Memory B cell (primary cell): ENCODE data around the gene DXO.
"Not testable (repeated sequence)": the region's sequence is repeated elsewhere in the genome, so short reads cannot be mapped to it uniquely, and the experiment has no call there.

Experiments used
- ATAC-seq: fragments of 150-1000 bp; cut with Tn5 transposase; 2 replicates; pipeline ENCODE4 v1.10.0; 2021; ENCODE audit warnings: low read depth, mild to moderate bottlenecking, moderate library complexity
- DNase-seq, 2 donors: peaks; one replicate each; pipeline ENCODE4 v3.0.0; 2022; ENCODE audit warnings: low spot score in 2 of 2
- H3K27ac Mint-ChIP-seq: one replicate; pipeline ENCODE4 v1.8.0; 2022; ENCODE audit warnings: mild to moderate bottlenecking, moderate library complexity, mixed read lengths
- H3K27me3 Mint-ChIP-seq: one replicate; pipeline ENCODE4 v1.8.0; 2022; ENCODE audit warnings: mixed read lengths
- H3K36me3 Mint-ChIP-seq: one replicate; pipeline ENCODE4 v1.8.0; 2022; ENCODE audit warnings: mild to moderate bottlenecking, mixed read lengths
- H3K4me1 Mint-ChIP-seq: one replicate; pipeline ENCODE4 v1.8.0; 2022; ENCODE audit warnings: mixed read lengths
- H3K4me3 Mint-ChIP-seq: one replicate; pipeline ENCODE4 v1.8.0; 2022; ENCODE audit warnings: mild to moderate bottlenecking, moderate library complexity, mixed read lengths
- H3K9me3 Mint-ChIP-seq: one replicate; pipeline ENCODE4 v1.8.0; 2022; ENCODE audit warnings: mixed read lengths

DXO gene

GRCh38 chr6:31940256-31940664 is 31.7 kb downstream of the DXO start:
- Mint-ChIP-seq H3K4me1 (no peaks in the 10 kb centered on the region), H3K9me3 (no peaks in the 10 kb centered on the region), H3K4me3 (no peak overlapping the region), H3K27ac (no peak overlapping the region), H3K27me3 (peaks cover 10% of the 10 kb centered on the region), H3K36me3 (no peaks in the 10 kb centered on the region)
- DNase-seq (no peak), ATAC-seq (no peak)

GRCh38 chr6:31935823-31936222 is 36.1 kb downstream of the DXO start:
- Mint-ChIP-seq H3K27me3 (peaks cover 6% of the 10 kb centered on the region), H3K27ac (no peak overlapping the region), H3K9me3 (no peaks in the 10 kb centered on the region), H3K36me3 (no peaks in the 10 kb centered on the region), H3K4me3 (no peak overlapping the region), H3K4me1 (no peaks in the 10 kb centered on the region)
- no peak for ATAC-seq
- DNase-seq = no peak

GRCh38 chr6:31935021-31935420 is 36.9 kb downstream of the DXO start:
- Mint-ChIP-seq H3K9me3 (no peaks in the 10 kb centered on the region), H3K4me1 (no peaks in the 10 kb centered on the region), H3K27me3 (peaks cover 7% of the 10 kb centered on the region), H3K36me3 (no peaks in the 10 kb centered on the region), H3K4me3 (no peak overlapping the region), H3K27ac (no peak overlapping the region)
- no peak for DNase-seq
- ATAC-seq = no peak

- DNase-seq = no peak
- H3K36me3 Mint-ChIP-seq = no peaks in the 10 kb centered on the region
- H3K9me3 Mint-ChIP-seq = no peaks in the 10 kb centered on the region
- no peak overlapping the region for H3K4me3 Mint-ChIP-seq
- H3K4me1 Mint-ChIP-seq = no peaks in the 10 kb centered on the region
- peaks cover 5% of the 10 kb centered on the region for H3K27me3 Mint-ChIP-seq
- ATAC-seq = no peak
- H3K27ac Mint-ChIP-seq = no peak overlapping the region
Measured at GRCh38 chr6:31933537-31933936, 38.4 kb downstream of the DXO start.

- DNase-seq, H3K27ac Mint-ChIP-seq, H3K4me3 Mint-ChIP-seq, H3K4me1 Mint-ChIP-seq, ATAC-seq, H3K9me3 Mint-ChIP-seq, H3K27me3 Mint-ChIP-seq, H3K36me3 Mint-ChIP-seq: not testable (repeated sequence)
Measured at GRCh38 chr6:31932137-31932536, 39.8 kb downstream of the DXO start.

- H3K4me1 Mint-ChIP-seq = no peaks in the 10 kb centered on the region
- peaks cover 8% of the 10 kb centered on the region for H3K27me3 Mint-ChIP-seq
- no peak overlapping the region for H3K27ac Mint-ChIP-seq
- no peak for DNase-seq
- H3K36me3 Mint-ChIP-seq = no peaks in the 10 kb centered on the region
- H3K9me3 Mint-ChIP-seq = no peaks in the 10 kb centered on the region
- no peak for ATAC-seq
- H3K4me3 Mint-ChIP-seq = no peak overlapping the region
Measured at GRCh38 chr6:31930962-31931361, 41.0 kb downstream of the DXO start.

GRCh38 chr6:31928672-31928939 is 43.3 kb downstream of the DXO start:
- Mint-ChIP-seq H3K4me3 (no peak overlapping the region), H3K9me3 (no peaks in the 10 kb centered on the region), H3K4me1 (no peaks in the 10 kb centered on the region), H3K27ac (no peak overlapping the region), H3K36me3 (no peaks in the 10 kb centered on the region), H3K27me3 (peaks cover 5% of the 10 kb centered on the region)
- DNase-seq (no peak), ATAC-seq (no peak)

GRCh38 chr6:31927863-31928671 is 43.9 kb downstream of the DXO start:
- no peaks in the 10 kb centered on the region for H3K36me3 Mint-ChIP-seq
- H3K4me1 Mint-ChIP-seq = no peaks in the 10 kb centered on the region
- DNase-seq (no peak), ATAC-seq (no peak)
- no peaks in the 10 kb centered on the region for H3K9me3 Mint-ChIP-seq
- no peak overlapping the region for H3K27ac Mint-ChIP-seq
- peaks cover 5% of the 10 kb centered on the region for H3K27me3 Mint-ChIP-seq
- H3K4me3 Mint-ChIP-seq = no peak overlapping the region

GRCh38 chr6:31927242-31927862 is 44.6 kb downstream of the DXO start, which contains the start of gene C2:
C2 (plus strand) TSS chr6:31927717; CDS start chr6:31927753, 36 bp downstream.
- no peak for DNase-seq
- Mint-ChIP-seq H3K9me3 (no peaks in the 10 kb centered on the region), H3K27ac (no peak within 1 kb of the TSS), H3K4me1 (no peaks in the 10 kb centered on the region), H3K27me3 (peaks cover 5% of the 10 kb centered on the region), H3K4me3 (no peak within 1 kb of the TSS), H3K36me3 (no peaks in the 10 kb centered on the region)
- ATAC-seq = no peak

GRCh38 chr6:31922942-31923341 is 49.0 kb downstream of the DXO start:
- DNase-seq (no peak), ATAC-seq (peak; percentile 41)
- no peaks in the 10 kb centered on the region for H3K9me3 Mint-ChIP-seq
- H3K4me1 Mint-ChIP-seq = no peaks in the 10 kb centered on the region
- H3K36me3 Mint-ChIP-seq = no peaks in the 10 kb centered on the region
- H3K27me3 Mint-ChIP-seq = peaks cover 2% of the 10 kb centered on the region
- H3K27ac Mint-ChIP-seq = no peak overlapping the region
- H3K4me3 Mint-ChIP-seq = no peak overlapping the region

- Mint-ChIP-seq H3K36me3 (no peaks in the 10 kb centered on the region), H3K4me1 (no peaks in the 10 kb centered on the region), H3K27me3 (peaks cover 2% of the 10 kb centered on the region), H3K4me3 (no peak overlapping the region), H3K27ac (no peak overlapping the region), H3K9me3 (no peaks in the 10 kb centered on the region)
- DNase-seq (no peak), ATAC-seq (no peak)
Measured at GRCh38 chr6:31920811-31921210, 51.1 kb downstream of the DXO start.
